GM23248 (cell line): Measurements from ENCODE around the gene PITPNB. TPM values are rescaled to one million over a fixed set of nuclear protein-coding genes. Genes with fewer than 3 reads are reported as not detected.
A peak's percentile ranks its signal among the peaks of the same experiment; 100 is the strongest.

Source experiments
- DNase-seq: peaks from one replicate; pipeline ENCODE4 v3.0.0-alpha.2; 2015
- H2AFZ ChIP-seq: fragments of 200-600 bp; sonication (generic); 2 replicates; pipeline ENCODE4 v1.6.1; 2016; ENCODE audit warnings: antibody characterized with exemption
- H3F3A ChIP-seq: fragments of 200-600 bp; sonication (generic); 2 replicates; pipeline ENCODE4 v1.6.1; 2016; ENCODE audit warnings: mild to moderate bottlenecking, antibody characterized with exemption, mixed run types; ENCODE audit not compliant: insufficient read depth
- H3K27ac ChIP-seq: fragments of 200-600 bp; sonication (generic); 2 replicates; pipeline ENCODE4 v1.5.1; 2016; ENCODE audit warnings: mild to moderate bottlenecking
- H3K27me3 ChIP-seq: fragments of 200-600 bp; sonication (generic); replicated peaks from 2 replicates; pipeline ENCODE4 v1.6.1; 2016; ENCODE audit warnings: mild to moderate bottlenecking; ENCODE audit not compliant: insufficient read depth
- H3K36me3 ChIP-seq: fragments of 200-600 bp; sonication (generic); 2 replicates; pipeline ENCODE4 v1.6.1; 2016; ENCODE audit warnings: low read depth, mild to moderate bottlenecking
- H3K4me1 ChIP-seq: fragments of 200-600 bp; sonication (generic); 2 replicates; pipeline ENCODE4 v1.6.1; 2016; ENCODE audit warnings: mild to moderate bottlenecking; ENCODE audit not compliant: insufficient read depth
- H3K4me2 ChIP-seq: fragments of 200-600 bp; sonication (generic); one replicate; pipeline ENCODE4 v1.6.1; 2016; ENCODE audit warnings: mild to moderate bottlenecking; ENCODE audit not compliant: unreplicated experiment
- H3K4me3 ChIP-seq: fragments of 200-600 bp; sonication (generic); 2 replicates; pipeline ENCODE4 v1.5.1; 2016; ENCODE audit warnings: mild to moderate bottlenecking
- H3K79me2 ChIP-seq: fragments of 200-600 bp; sonication (generic); 2 replicates; pipeline ENCODE4 v1.6.1; 2016; ENCODE audit warnings: mild to moderate bottlenecking; ENCODE audit not compliant: insufficient read depth
- H3K9ac ChIP-seq: fragments of 200-600 bp; sonication (generic); 2 replicates; pipeline ENCODE4 v1.6.1; 2016; ENCODE audit warnings: mild to moderate bottlenecking
- H3K9me2 ChIP-seq: fragments of 200-600 bp; sonication (generic); 2 replicates; pipeline ENCODE4 v1.6.1; 2016; ENCODE audit warnings: mixed run types, mild to moderate bottlenecking, moderate library complexity; ENCODE audit not compliant: insufficient read depth
- H3K9me3 ChIP-seq: fragments of 200-600 bp; sonication (generic); one replicate; pipeline ENCODE4 v1.6.1; 2017; ENCODE audit warnings: low read depth
- H4K20me1 ChIP-seq: fragments of 200-600 bp; sonication (generic); 2 replicates; pipeline ENCODE4 v1.6.0; 2016; ENCODE audit not compliant: insufficient read depth
- EZH2 ChIP-seq: fragments of 200-600 bp; sonication (generic); IDR thresholded peaks from 2 replicates; pipeline ENCODE4 v1.6.1; 2018; ENCODE audit warnings: antibody characterized with exemption, mild to moderate bottlenecking; ENCODE audit not compliant: insufficient read depth, poor library complexity, severe bottlenecking
- EZH2phosphoT487 ChIP-seq: fragments of 200-600 bp; sonication (generic); IDR thresholded peaks from 2 replicates; pipeline ENCODE4 v1.6.1; 2018; ENCODE audit warnings: antibody characterized with exemption, moderate library complexity, mild to moderate bottlenecking, low read depth; ENCODE audit not compliant: insufficient read depth
- WGBS, 2 experiments: methylation state at CpG; one replicate each; pipeline ENCODE4 v1.1.6; 2015 to 2017; ENCODE audit warnings: low lambda C conversion rate in 2 of 2, low coverage in 1 of 2; ENCODE audit errors: missing lambda C conversion rate in 2 of 2; 5-methylcytosine and 5-hydroxymethylcytosine counted together
- in situ Hi-C: fragments of 300-500 bp; cut with MboI; formaldehyde crosslinking; loops from 2 replicates; pipeline ENCODE4 v1.15.0; 2020
- polyA plus RNA-seq: library from polyadenylated mRNA; unstranded; fragments of >200 nt; fragmentation: Nextera tagmentation; extraction: Ambion mirVana; gene quantifications from 2 replicates; pipeline ENCODE4 v1.2.1, GENCODE V29; 2016
- total RNA-seq: library from RNA; depleted of rRNA; stranded (reverse); fragments of >200 nt; shearing (Covaris generic); gene quantifications from 2 replicates; pipeline ENCODE4 v1.2.3, GENCODE V29; 2014

Gene PITPNB
- total and polyA plus RNA-seq, 2 experiments from 2014 or later = 17.7 to 82.1 TPM

DNA sequence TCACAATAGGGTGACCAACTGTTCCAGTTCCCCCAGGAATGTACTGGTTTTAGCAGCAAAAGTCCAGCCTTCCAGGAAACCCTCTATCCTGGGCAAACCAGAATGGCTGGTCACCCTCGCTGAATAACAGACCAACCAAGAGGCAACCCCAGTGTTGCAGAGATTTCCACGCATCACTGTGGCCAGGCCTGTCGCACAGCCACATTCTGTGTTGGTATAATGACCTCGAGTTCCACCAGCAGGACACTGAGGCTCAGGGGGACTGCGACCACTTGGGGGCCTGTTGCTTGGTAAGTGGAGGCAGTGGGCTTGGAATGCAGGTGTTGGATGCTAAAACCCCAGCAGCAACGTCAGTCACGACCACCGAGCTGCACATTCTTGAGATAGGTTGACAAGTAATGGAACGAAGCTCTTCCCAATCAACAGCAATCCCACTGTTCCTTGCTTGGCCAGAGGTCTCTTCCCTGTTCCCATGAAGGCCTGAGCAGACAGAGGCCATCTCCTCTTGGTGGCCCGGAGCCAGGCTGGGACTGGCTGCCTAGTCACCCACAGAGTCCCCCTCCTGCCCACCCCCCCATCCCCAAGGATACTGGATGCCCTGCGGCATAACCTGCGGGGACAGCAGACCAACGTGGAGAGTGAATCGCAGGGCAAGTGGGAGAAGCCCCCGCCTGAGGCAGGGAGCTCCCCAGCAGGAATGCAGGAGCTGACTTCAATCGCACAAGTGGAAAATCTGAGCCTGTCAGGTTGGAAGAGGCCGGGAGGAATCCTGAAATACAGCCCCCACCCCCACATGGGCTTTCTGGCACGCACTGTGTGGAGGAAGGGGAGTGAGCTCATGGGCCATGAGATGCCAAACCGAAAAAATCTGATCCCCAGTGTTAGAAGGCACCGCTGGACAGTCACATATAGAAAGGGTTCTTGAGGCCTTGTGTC, 74.1 kb downstream of the PITPNB start:
- H3K4me1 ChIP-seq = peaks cover 14% of the 10 kb centered on the region
- no peak for DNase-seq
- H3K79me2 ChIP-seq = 0 out of 2 replicates have a peak, but pooled peaks cover 1% of the 10 kb centered on the region
- no peak overlapping the region for H3K27ac ChIP-seq
- in situ Hi-C loops = no loop called here
- no peaks in the 10 kb centered on the region for H3K9me2 ChIP-seq
- no peaks in the 10 kb centered on the region for H3K27me3 ChIP-seq
- peaks cover 14% of the 10 kb centered on the region; the same call in 1 of the 2 replicates for H3K36me3 ChIP-seq
- peaks cover 10% of the 10 kb centered on the region; the same call in 1 of the 2 replicates for H3F3A ChIP-seq
- no peak overlapping the region for H3K4me3 ChIP-seq
- TF ChIP-seq EZH2 (no peak), EZH2phosphoT487 (no peak)
- 91 to 93% methylated on average over 18 to 20 of the region's 20 CpGs for WGBS, 2 experiments
- H3K9ac ChIP-seq = no peak overlapping the region
- no peaks in the 10 kb centered on the region for H4K20me1 ChIP-seq
- H3K4me2 ChIP-seq = no peak overlapping the region
- no peaks in the 10 kb centered on the region for H3K9me3 ChIP-seq
- H2AFZ ChIP-seq = no peak overlapping the region

- DNase-seq = no peak
- H3K4me2 ChIP-seq = no peak overlapping the region
- no peaks in the 10 kb centered on the region for H3K9me3 ChIP-seq
- H3K36me3 ChIP-seq = peaks cover 8% of the 10 kb centered on the region; the same call in 1 of the 2 replicates
- H2AFZ ChIP-seq = no peak overlapping the region
- H3K9ac ChIP-seq = no peak overlapping the region
- WGBS, 2 experiments = 98 to 100% methylated on average over 6 of the region's 6 CpGs
- H3F3A ChIP-seq = peaks cover 10% of the 10 kb centered on the region; the same call in 1 of the 2 replicates
- H3K9me2 ChIP-seq = no peaks in the 10 kb centered on the region
- H3K27me3 ChIP-seq = no peaks in the 10 kb centered on the region
- H3K4me3 ChIP-seq = no peak overlapping the region
- H3K4me1 ChIP-seq = peaks cover 14% of the 10 kb centered on the region
- no peak for TF ChIP-seq EZH2
- no peak for TF ChIP-seq EZH2phosphoT487
- in situ Hi-C loops = no loop called here
- no peaks in the 10 kb centered on the region for H3K79me2 ChIP-seq
- no peaks in the 10 kb centered on the region for H4K20me1 ChIP-seq
- no peak overlapping the region for H3K27ac ChIP-seq
Observed at GRCh38 chr22:27844256-27844655, 74.8 kb downstream of the PITPNB start.

DNA sequence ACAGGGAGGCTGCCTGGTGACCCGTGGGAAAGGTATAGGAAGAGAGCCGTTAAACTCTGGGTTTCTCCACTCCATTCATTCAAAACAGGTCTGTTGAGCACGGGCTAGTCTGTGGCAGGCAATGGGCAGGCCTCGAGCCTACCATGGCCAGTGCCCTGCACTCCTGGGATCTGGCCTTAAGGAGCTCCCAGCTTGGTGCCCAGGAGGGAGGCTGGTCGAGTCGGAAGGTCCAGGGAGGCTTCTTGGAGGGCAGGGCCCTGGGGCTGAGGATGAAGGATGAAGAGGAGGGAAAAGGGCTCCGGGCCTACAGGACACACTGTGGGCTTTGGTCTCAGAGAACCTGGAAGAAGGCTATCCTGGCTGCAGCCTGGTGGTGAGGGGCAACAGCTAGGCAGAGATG, 75.6 kb downstream of the PITPNB start:
- H3K36me3 ChIP-seq = peaks cover 4% of the 10 kb centered on the region; the same call in 1 of the 2 replicates
- H4K20me1 ChIP-seq = no peaks in the 10 kb centered on the region
- H3K79me2 ChIP-seq = no peaks in the 10 kb centered on the region
- in situ Hi-C loops = no loop called here
- no peak overlapping the region for H3K9ac ChIP-seq
- no peaks in the 10 kb centered on the region for H3K9me3 ChIP-seq
- 38 to 43% methylated on average over 7 of the region's 7 CpGs for WGBS, 2 experiments
- no peak for TF ChIP-seq EZH2
- no peak for TF ChIP-seq EZH2phosphoT487
- no peaks in the 10 kb centered on the region for H3K9me2 ChIP-seq
- H3K27ac ChIP-seq = peak overlapping the region; percentile 10; the same call in 1 of the 2 replicates
- peaks cover 10% of the 10 kb centered on the region; the same call in 1 of the 2 replicates for H3F3A ChIP-seq
- H2AFZ ChIP-seq = no peak overlapping the region
- H3K4me1 ChIP-seq = peaks cover 14% of the 10 kb centered on the region
- DNase-seq = no peak
- no peaks in the 10 kb centered on the region for H3K27me3 ChIP-seq
- H3K4me2 ChIP-seq = no peak overlapping the region
- H3K4me3 ChIP-seq = no peak overlapping the region

DNA sequence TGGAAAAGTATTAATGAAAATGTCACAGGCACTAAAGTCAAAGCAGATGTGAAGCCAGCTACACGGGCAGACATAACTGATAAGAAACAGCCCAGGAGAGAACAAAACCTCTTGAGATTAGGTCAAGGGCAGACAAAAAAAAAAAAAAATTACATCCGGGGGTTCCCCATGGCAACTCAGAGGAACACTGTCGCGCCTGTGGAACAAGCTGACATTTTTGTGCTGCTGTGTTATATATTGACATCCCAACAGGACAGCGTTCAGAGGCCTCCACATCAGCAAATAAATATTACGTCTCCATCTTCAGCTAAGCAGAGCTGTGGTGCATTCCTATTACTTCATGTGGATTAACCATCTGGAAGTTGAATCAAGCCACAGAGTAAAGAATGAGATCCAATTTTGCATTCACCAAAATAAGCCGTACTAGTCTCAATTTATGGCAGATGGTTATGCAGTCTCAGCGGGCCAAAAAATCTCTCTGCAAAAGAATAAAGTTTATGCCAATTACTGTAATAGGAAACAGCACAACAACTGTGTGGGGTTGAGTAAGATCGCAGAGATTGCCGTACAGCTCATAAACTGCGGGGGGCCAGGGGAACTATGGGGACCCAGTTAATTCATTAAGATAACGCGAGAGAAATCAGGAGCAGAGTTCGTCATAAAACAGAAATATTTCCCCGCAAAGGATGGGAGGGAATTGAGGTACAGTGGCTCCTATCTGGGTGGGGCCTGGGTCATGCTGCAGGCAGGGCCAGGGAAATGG, 76.2 kb downstream of the PITPNB start:
- WGBS, 2 experiments = 24 to 28% methylated on average over 15 of the region's 15 CpGs

More for the DNA sequence above, 76.2 kb downstream of the PITPNB start:
- in situ Hi-C loops = no loop called here
- Histone ChIP-seq H3K9me3 (no peaks in the 10 kb centered on the region), H3K9me2 (no peaks in the 10 kb centered on the region), H3K4me1 (peaks cover 14% of the 10 kb centered on the region), H3F3A (peaks cover 10% of the 10 kb centered on the region; the same call in 1 of the 2 replicates), H3K27me3 (no peaks in the 10 kb centered on the region), H3K4me3 (no peak overlapping the region), H3K27ac (peak overlapping the region; percentile 10), H2AFZ (no peak overlapping the region), H3K4me2 (peak overlapping the region; percentile 4), H3K79me2 (no peaks in the 10 kb centered on the region), H3K36me3 (no peaks in the 10 kb centered on the region), H3K9ac (no peak overlapping the region), H4K20me1 (no peaks in the 10 kb centered on the region)
- DNase-seq = peak; percentile 47
- TF ChIP-seq EZH2 = no peak
